Measurements from ENCODE around the gene ALDH18A1. TPM values are rescaled to one million over a fixed set of nuclear protein-coding genes. Genes with fewer than 3 reads are reported as not detected.

ALDH18A1 gene
- total RNA-seq, 1 experiment from 2014 or later = 166 TPM

DNA sequence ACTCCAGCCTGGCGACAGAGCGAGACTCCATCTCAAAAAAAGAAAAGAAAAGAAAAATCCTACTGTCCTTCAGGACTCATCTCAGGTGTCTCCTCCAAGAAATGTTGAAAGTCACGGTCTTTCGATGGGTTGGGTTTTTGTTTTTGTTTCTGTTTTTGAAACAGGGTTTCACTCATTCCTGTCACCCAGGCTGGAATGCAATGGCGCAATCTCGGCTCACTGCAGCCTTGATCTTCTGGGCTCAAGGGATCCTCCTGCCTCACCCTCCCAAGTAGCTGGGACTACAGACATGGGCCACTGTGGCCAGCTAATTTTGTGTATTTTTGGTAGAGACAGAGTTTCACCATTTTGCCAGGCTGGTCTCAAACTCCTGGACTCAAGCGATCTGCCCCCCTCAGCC is 92.2 kb downstream of the ALDH18A1 start:
- no TSS peak for BruUV-seq (replicated peaks)
- Mint-ChIP-seq H3K36me3 (ENCODE audit: insufficient read depth, unreplicated experiment) (peaks cover 13% of the 10 kb centered on the region), H3K4me3 (ENCODE audit: unreplicated experiment) (no peak overlapping the region), H3K27ac (ENCODE audit: unreplicated experiment) (no peak overlapping the region), H3K4me1 (ENCODE audit: low read depth, unreplicated experiment) (peaks cover 31% of the 10 kb centered on the region), H3K9me3 (ENCODE audit: unreplicated experiment) (no peaks in the 10 kb centered on the region), H3K27me3 (ENCODE audit: insufficient read depth, unreplicated experiment) (no peaks in the 10 kb centered on the region)
- H3K36me3 ChIP-seq (ENCODE audit: control insufficient read depth, insufficient read depth, low read length) = no peaks in the 10 kb centered on the region
- H3K9me3 ChIP-seq = no peaks in the 10 kb centered on the region
- peak in 1 of 2 experiments; percentile 41 for DNase-seq
- no peaks in the 10 kb centered on the region for H3K27me3 ChIP-seq (replicated peaks; ENCODE audit: control insufficient read depth, insufficient read depth, low read length)
- ChIA-PET CTCF (no interaction called here), POLR2A (no interaction called here)
- H3K4me1 ChIP-seq = peaks cover 36% of the 10 kb centered on the region
- TF ChIP-seq, protein P1, sequence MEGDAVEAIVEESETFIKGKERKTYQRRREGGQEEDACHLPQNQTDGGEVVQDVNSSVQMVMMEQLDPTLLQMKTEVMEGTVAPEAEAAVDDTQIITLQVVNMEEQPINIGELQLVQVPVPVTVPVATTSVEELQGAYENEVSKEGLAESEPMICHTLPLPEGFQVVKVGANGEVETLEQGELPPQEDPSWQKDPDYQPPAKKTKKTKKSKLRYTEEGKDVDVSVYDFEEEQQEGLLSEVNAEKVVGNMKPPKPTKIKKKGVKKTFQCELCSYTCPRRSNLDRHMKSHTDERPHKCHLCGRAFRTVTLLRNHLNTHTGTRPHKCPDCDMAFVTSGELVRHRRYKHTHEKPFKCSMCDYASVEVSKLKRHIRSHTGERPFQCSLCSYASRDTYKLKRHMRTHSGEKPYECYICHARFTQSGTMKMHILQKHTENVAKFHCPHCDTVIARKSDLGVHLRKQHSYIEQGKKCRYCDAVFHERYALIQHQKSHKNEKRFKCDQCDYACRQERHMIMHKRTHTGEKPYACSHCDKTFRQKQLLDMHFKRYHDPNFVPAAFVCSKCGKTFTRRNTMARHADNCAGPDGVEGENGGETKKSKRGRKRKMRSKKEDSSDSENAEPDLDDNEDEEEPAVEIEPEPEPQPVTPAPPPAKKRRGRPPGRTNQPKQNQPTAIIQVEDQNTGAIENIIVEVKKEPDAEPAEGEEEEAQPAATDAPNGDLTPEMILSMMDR (IDR thresholded peaks at IDR 0.05; ENCODE audit: insufficient read depth in 1 of 2, low read depth in 1 of 2, low read length in 1 of 2, severe bottlenecking in 1 of 2, unreplicated experiment in 1 of 2) = no peak
- intact Hi-C loops (cut with micrococcal nuclease; ENCODE audit: unreplicated experiment) = no loop called here
- H3K4me3 ChIP-seq (ENCODE audit: low read depth, low read length) = no peak overlapping the region

DNA sequence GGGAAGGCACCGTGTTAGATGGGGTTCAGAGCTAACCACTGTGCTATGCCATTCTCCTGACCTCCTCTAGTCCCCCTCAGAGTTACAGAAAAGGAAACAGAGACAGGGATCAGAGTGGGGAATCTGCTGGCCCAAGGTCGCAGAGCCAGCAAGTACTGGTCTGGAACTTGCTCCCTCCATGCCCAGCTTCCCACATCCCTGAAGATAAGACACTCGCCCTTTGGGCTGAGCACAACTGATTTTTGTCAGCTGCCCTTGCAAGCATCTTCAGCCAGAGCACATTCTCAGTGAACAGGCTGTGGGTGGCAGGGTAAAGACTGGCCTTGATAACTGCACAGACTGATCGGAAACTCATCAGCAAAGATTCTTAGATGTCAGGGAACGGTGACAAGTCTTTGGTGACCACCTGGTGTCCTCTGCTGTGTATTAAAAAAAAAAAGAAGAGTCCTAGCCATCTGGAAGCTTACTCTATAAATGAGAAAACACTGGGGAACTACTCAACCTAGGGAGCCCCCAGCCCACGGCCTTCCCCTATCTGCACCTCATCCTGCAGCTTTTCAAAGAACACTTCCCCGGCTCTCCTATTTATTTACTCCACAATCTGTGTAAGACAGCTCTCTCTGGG is 94.1 kb downstream of the ALDH18A1 start:
- TF ChIP-seq, protein P1 (IDR thresholded peaks at IDR 0.05; ENCODE audit: insufficient read depth in 1 of 2, low read depth in 1 of 2, low read length in 1 of 2, severe bottlenecking in 1 of 2, unreplicated experiment in 1 of 2) = no peak
- POLR2A ChIA-PET = no interaction called here
- H3K36me3 Mint-ChIP-seq (ENCODE audit: insufficient read depth, unreplicated experiment) = peaks cover 18% of the 10 kb centered on the region
- no peaks in the 10 kb centered on the region for H3K27me3 Mint-ChIP-seq (ENCODE audit: insufficient read depth, unreplicated experiment)
- H3K36me3 ChIP-seq (ENCODE audit: control insufficient read depth, insufficient read depth, low read length) = no peaks in the 10 kb centered on the region
- no peaks in the 10 kb centered on the region for H3K9me3 Mint-ChIP-seq (ENCODE audit: unreplicated experiment)
- H3K27ac Mint-ChIP-seq (ENCODE audit: unreplicated experiment) = no peak overlapping the region
- CTCF ChIA-PET = interaction anchor here (0.7 kb wide), 2 partner anchors 132 to 797 kb away, joined by 3 read pairs; no protein-coding TSS in a partner anchor
- H3K4me3 ChIP-seq (ENCODE audit: low read depth, low read length) = no peak overlapping the region
- H3K4me1 Mint-ChIP-seq (ENCODE audit: low read depth, unreplicated experiment) = peaks cover 50% of the 10 kb centered on the region
- no peak overlapping the region for H3K4me3 Mint-ChIP-seq (ENCODE audit: unreplicated experiment)
- BruUV-seq (replicated peaks) = no TSS peak
- intact Hi-C loops (cut with micrococcal nuclease; ENCODE audit: unreplicated experiment) = no loop called here
- H3K27me3 ChIP-seq (replicated peaks; ENCODE audit: control insufficient read depth, insufficient read depth, low read length) = no peaks in the 10 kb centered on the region
- H3K4me1 ChIP-seq = peaks cover 51% of the 10 kb centered on the region
- DNase-seq = no peak
- no peaks in the 10 kb centered on the region for H3K9me3 ChIP-seq

DNA sequence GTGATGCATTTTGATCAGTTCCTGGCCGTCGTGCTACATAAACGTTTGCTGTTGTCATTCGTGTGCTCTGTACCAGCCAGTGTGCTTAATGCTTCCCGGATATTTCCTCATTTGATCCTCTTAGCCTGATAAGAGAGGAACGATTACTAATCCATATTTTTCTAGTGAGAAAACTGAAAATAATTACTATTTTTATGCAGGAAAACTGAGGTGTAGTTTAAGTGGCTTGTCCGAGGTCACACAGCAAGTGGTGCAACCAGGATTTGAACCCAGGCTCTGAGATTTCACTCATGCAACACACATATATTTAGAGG is 94.7 kb downstream of the ALDH18A1 start:
- DNase-seq = no peak
- H3K27ac Mint-ChIP-seq (ENCODE audit: unreplicated experiment) = no peak overlapping the region
- H3K4me3 Mint-ChIP-seq (ENCODE audit: unreplicated experiment) = peak overlapping the region; percentile 99
- POLR2A ChIA-PET = no interaction called here
- TF ChIP-seq, protein P1 (IDR thresholded peaks at IDR 0.05; ENCODE audit: insufficient read depth in 1 of 2, low read depth in 1 of 2, low read length in 1 of 2, severe bottlenecking in 1 of 2, unreplicated experiment in 1 of 2) = no peak
- peaks cover 51% of the 10 kb centered on the region for H3K4me1 ChIP-seq
- H3K36me3 ChIP-seq (ENCODE audit: control insufficient read depth, insufficient read depth, low read length) = no peaks in the 10 kb centered on the region
- H3K27me3 ChIP-seq (replicated peaks; ENCODE audit: control insufficient read depth, insufficient read depth, low read length) = no peaks in the 10 kb centered on the region
- H3K4me1 Mint-ChIP-seq (ENCODE audit: low read depth, unreplicated experiment) = peaks cover 56% of the 10 kb centered on the region
- no peaks in the 10 kb centered on the region for H3K9me3 Mint-ChIP-seq (ENCODE audit: unreplicated experiment)
- CTCF ChIA-PET = interaction anchor here (1.4 kb wide), 1 partner anchor 131 kb away, joined by 3 read pairs; no protein-coding TSS in a partner anchor
- peak overlapping the region; percentile 42 for H3K4me3 ChIP-seq (ENCODE audit: low read depth, low read length)
- no peaks in the 10 kb centered on the region for H3K27me3 Mint-ChIP-seq (ENCODE audit: insufficient read depth, unreplicated experiment)
- intact Hi-C loops (cut with micrococcal nuclease; ENCODE audit: unreplicated experiment) = loop anchor here (1.0 to 2.0 kb wide), 5 partner anchors 23 to 131 kb away; no protein-coding TSS in a partner anchor
- peaks cover 22% of the 10 kb centered on the region for H3K36me3 Mint-ChIP-seq (ENCODE audit: insufficient read depth, unreplicated experiment)
- H3K9me3 ChIP-seq = no peaks in the 10 kb centered on the region
- no TSS peak for BruUV-seq (replicated peaks)
